GM12878 (cell line): ENCODE measurements around the gene C1orf21. TPM values are rescaled to one million over a fixed set of nuclear protein-coding genes. Genes with fewer than 3 reads are reported as not detected.

ENCODE experiments used
- ATAC-seq: fragments of 200-7000 bp; cut with Tn5 transposase; 3 replicates; pipeline ENCODE4 v1.9.1; 2020; ENCODE audit warnings: mild to moderate bottlenecking, moderate library complexity
- BruUV-seq: library from RNA; stranded (reverse); fragments of 400-500 nt; replicated peaks from 2 replicates; lab custom pipeline; 2021; lab: Mats Ljungman, UMichigan
- CTCF ChIA-PET: fragments of 300-600 bp; sonication (Branson Sonifier 250); formaldehyde crosslinking; extraction: SDS; loops from one replicate; lab custom pipeline; 2021; ENCODE audit warnings: inconsistent platforms; lab: Yijun Ruan, JAX
- POLR2A ChIA-PET: fragments of 350-600 bp; formaldehyde crosslinking; extraction: SDS; loops from one replicate; lab custom pipeline; 2021; ENCODE audit warnings: inconsistent platforms; lab: Charles Lee
- RAD21 ChIA-PET: fragments of 300-600 bp; sonication (Branson Sonifier 250); formaldehyde crosslinking; loops from one replicate; lab custom pipeline; 2023; ENCODE audit warnings: antibody characterized with exemption; ENCODE audit not compliant: unreplicated experiment; lab: Charles Lee
- SMC1A ChIA-PET: fragments of 300-600 bp; sonication (Branson Sonifier 250); formaldehyde crosslinking; loops from one replicate; lab custom pipeline; 2023; ENCODE audit not compliant: unreplicated experiment, uncharacterized antibody; lab: Charles Lee
- DNase-seq: peaks from one replicate; pipeline ENCODE4 v3.0.0-alpha.2; 2011; ENCODE audit warnings: low read depth, low spot score
- FAIRE-seq: peaks from 3 replicates; lab custom pipeline; 2011; peaks lifted over from hg19 to GRCh38; lab: Jason Lieb, UNC
- H2AFZ ChIP-seq: 2 replicates; pipeline ENCODE4 v1.6.0; 2011; ENCODE audit warnings: low read depth, low read length, control low read depth; ENCODE audit not compliant: control insufficient read depth
- H3K27ac ChIP-seq: 2 replicates; pipeline ENCODE4 v1.5.1; 2011; ENCODE audit warnings: control low read depth; ENCODE audit not compliant: control insufficient read depth, insufficient read depth
- H3K27me3 ChIP-seq, 2 experiments: replicated peaks in 1 of 2; 2 replicates each; pipeline versions ENCODE4 v1.6.0 to v1.6.1; 2011; ENCODE audit warnings: low read length in 1 of 2; ENCODE audit not compliant: control insufficient read depth in 2 of 2, insufficient read depth in 2 of 2
- H3K36me3 ChIP-seq, 2 experiments: 2 replicates each; pipeline ENCODE4 v1.5.1; 2011; ENCODE audit warnings: low read length in 1 of 2; ENCODE audit not compliant: control insufficient read depth in 2 of 2, insufficient read depth in 2 of 2
- H3K4me1 ChIP-seq: 2 replicates; pipeline ENCODE4 v1.6.1; 2011; ENCODE audit warnings: mild to moderate bottlenecking, low read length, moderate library complexity, mixed read lengths; ENCODE audit not compliant: control insufficient read depth, insufficient read depth
- H3K4me2 ChIP-seq: 2 replicates; pipeline ENCODE4 v1.6.0; 2011; ENCODE audit warnings: control low read depth; ENCODE audit not compliant: control insufficient read depth, insufficient read depth
- H3K4me3 ChIP-seq: fragments of 200-600 bp; sonication (generic); 2 replicates; pipeline ENCODE4 v1.5.1; 2016
- H3K79me2 ChIP-seq: 2 replicates; pipeline ENCODE4 v1.6.0; 2011; ENCODE audit warnings: low read length; ENCODE audit not compliant: control insufficient read depth, insufficient read depth
- H3K9ac ChIP-seq: 2 replicates; pipeline ENCODE4 v1.8.0; 2011; ENCODE audit warnings: low read length, control low read depth, mixed read lengths; ENCODE audit not compliant: control insufficient read depth, insufficient read depth
- H3K9me3 ChIP-seq: replicated peaks from 3 replicates; pipeline ENCODE4 v1.5.1; 2011; ENCODE audit warnings: mild to moderate bottlenecking, low read length; ENCODE audit not compliant: control insufficient read depth, insufficient read depth
- H4K20me1 ChIP-seq: 2 replicates; pipeline ENCODE4 v1.6.0; 2011; ENCODE audit not compliant: control insufficient read depth, insufficient read depth
- NFYA ChIP-seq: IDR thresholded peaks from 2 replicates; pipeline ENCODE4 v1.6.1; 2011; ENCODE audit warnings: low read depth, mild to moderate bottlenecking, low read length, improper control_type of control experiment, borderline replicate concordance
- WGBS: methylation state at CpG from one replicate; pipeline ENCODE4 v1.1.6; 2016; ENCODE audit warnings: low lambda C conversion rate; ENCODE audit not compliant: insufficient replicate concordance, insufficient coverage; ENCODE audit errors: missing lambda C conversion rate; 5-methylcytosine and 5-hydroxymethylcytosine counted together
- in situ Hi-C: fragments of 300-500 bp; cut with MboI; formaldehyde crosslinking; loops from 9 replicates; pipeline ENCODE4 v1.14.3; 2018; ENCODE audit warnings: mixed read lengths
- intact Hi-C: fragments of 100-400 bp; cut with micrococcal nuclease; formaldehyde crosslinking; loops from one replicate; pipeline ENCODE4 v1.14.2; 2022; ENCODE audit not compliant: unreplicated experiment
- polyA plus RNA-seq, 11 experiments: library from polyadenylated mRNA; depleted of rRNA in 4 of 11; unstranded in 6 of 11; stranded (reverse) in 5 of 11; fragments of >200 nt; fragmentation: Nextera tagmentation in 4 of 11; fragmentation: Illumina TruSeq in 1 of 11; extraction: Ambion mirVana in 4 of 11; extraction: Trizol in 1 of 11; gene quantifications; 1 replicate in 1 of 11; 2 replicates in 10 of 11; pipeline versions ENCODE4 v1.2.1 to v1.2.3, GENCODE V29; 2011 to 2016; ENCODE audit warnings: inconsistent platforms in 2 of 11, missing spikeins in 2 of 11, low read depth in 1 of 11
- total RNA-seq, 4 experiments: library from RNA; depleted of rRNA in 3 of 4; stranded (reverse); fragments of >200 nt in 3 of 4; fragmentation: Illumina TruSeq in 1 of 4; extraction: Trizol in 1 of 4; gene quantifications; 2 replicates each; pipeline versions ENCODE4 v1.2.1 to v1.2.3, GENCODE V29; 2013 to 2021
- TF ChIP-seq, protein P1 (sequence below), 3 experiments: IDR thresholded peaks in 2 of 3; conservative IDR thresholded peaks in 1 of 3; 2 replicates each; pipeline ENCODE4 v1.5.1; 2011; ENCODE audit warnings: low read depth in 3 of 3, low read length in 3 of 3, mild to moderate bottlenecking in 3 of 3, control low read depth in 2 of 3, moderate library complexity in 2 of 3, inconsistent platforms in 1 of 3, mixed read lengths in 1 of 3; ENCODE audit not compliant: control insufficient read depth in 2 of 3, insufficient read depth in 1 of 3; ENCODE audit errors: extremely low read depth in 1 of 3
- TF ChIP-seq, protein P2 (sequence below): IDR thresholded peaks from 2 replicates; pipeline ENCODE4 v1.6.1; 2012; ENCODE audit warnings: low read length, inconsistent platforms

The C1orf21 gene
- total and polyA plus RNA-seq, 10 of the 15 experiments (the other 5 are each of a cell fraction or from before 2014, with no cell fraction given), result 0.03 to 1.6 (median 0.17) TPM; not detected in 3

DNA sequence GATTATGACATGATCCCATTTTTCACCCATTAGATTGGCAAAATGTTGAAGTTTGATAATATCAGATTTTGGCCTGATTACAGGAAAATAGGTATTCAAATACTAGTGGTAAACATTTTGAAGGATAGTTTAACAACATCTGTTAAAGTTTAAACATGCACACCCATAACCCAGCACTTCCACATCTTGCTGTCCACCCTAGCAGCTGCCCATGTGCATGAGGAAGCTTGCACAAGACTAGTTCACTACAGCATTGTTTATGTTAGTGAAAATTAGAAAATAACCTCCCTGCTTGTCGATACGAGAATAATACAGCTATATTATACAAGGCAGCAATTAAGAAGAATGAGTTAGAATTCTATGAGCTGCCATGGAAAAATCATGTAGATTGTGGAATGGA, 127.6 kb downstream of the C1orf21 start:
- Histone ChIP-seq H3K4me1 (no peaks in the 10 kb centered on the region), H2AFZ (no peak overlapping the region), H3K27me3 (no peaks in the 10 kb centered on the region), H4K20me1 (no peaks in the 10 kb centered on the region), H3K27ac (no peak overlapping the region), H3K79me2 (no peaks in the 10 kb centered on the region)
- no TSS peak for BruUV-seq
- no peak for DNase-seq
- POLR2A ChIA-PET, result no interaction called here
- intact Hi-C loops, result no loop called here
- WGBS, result 62% methylated on average over 2 of the region's 2 CpGs
- ATAC-seq, result no peak
- TF ChIP-seq, protein P1, sequence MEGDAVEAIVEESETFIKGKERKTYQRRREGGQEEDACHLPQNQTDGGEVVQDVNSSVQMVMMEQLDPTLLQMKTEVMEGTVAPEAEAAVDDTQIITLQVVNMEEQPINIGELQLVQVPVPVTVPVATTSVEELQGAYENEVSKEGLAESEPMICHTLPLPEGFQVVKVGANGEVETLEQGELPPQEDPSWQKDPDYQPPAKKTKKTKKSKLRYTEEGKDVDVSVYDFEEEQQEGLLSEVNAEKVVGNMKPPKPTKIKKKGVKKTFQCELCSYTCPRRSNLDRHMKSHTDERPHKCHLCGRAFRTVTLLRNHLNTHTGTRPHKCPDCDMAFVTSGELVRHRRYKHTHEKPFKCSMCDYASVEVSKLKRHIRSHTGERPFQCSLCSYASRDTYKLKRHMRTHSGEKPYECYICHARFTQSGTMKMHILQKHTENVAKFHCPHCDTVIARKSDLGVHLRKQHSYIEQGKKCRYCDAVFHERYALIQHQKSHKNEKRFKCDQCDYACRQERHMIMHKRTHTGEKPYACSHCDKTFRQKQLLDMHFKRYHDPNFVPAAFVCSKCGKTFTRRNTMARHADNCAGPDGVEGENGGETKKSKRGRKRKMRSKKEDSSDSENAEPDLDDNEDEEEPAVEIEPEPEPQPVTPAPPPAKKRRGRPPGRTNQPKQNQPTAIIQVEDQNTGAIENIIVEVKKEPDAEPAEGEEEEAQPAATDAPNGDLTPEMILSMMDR (IDR thresholded peaks at IDR 0.05 in 2 of 3, conservative IDR thresholded peaks at IDR 0.05 in 1 of 3; ENCODE audit: control insufficient read depth in 2 of 3, extremely low read depth in 1 of 3, insufficient read depth in 1 of 3, low read depth in 3 of 3, low read length in 3 of 3), result no peak
- TF ChIP-seq, protein P2, sequence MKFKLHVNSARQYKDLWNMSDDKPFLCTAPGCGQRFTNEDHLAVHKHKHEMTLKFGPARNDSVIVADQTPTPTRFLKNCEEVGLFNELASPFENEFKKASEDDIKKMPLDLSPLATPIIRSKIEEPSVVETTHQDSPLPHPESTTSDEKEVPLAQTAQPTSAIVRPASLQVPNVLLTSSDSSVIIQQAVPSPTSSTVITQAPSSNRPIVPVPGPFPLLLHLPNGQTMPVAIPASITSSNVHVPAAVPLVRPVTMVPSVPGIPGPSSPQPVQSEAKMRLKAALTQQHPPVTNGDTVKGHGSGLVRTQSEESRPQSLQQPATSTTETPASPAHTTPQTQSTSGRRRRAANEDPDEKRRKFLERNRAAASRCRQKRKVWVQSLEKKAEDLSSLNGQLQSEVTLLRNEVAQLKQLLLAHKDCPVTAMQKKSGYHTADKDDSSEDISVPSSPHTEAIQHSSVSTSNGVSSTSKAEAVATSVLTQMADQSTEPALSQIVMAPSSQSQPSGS, result no peak
- no peak for TF ChIP-seq NFYA
- TF ChIP-seq, all 136 proteins: peak for 0
- ChIA-PET SMC1A (interaction anchor here (2.3 kb wide), 1 partner anchor 22 kb away, joined by 6 read pairs; no protein-coding TSS in a partner anchor), CTCF (no interaction called here), RAD21 (no interaction called here)
- in situ Hi-C loops, result no loop called here
- H3K4me3 ChIP-seq, result no peak overlapping the region
- H3K36me3 ChIP-seq, result no peaks in the 10 kb centered on the region
- FAIRE-seq, result no peak
- no peak overlapping the region for H3K4me2 ChIP-seq
- no peak overlapping the region for H3K9ac ChIP-seq
- no peaks in the 10 kb centered on the region for H3K9me3 ChIP-seq
